Fibroblast of skin of left biceps (primary cell): ENCODE measurements around the gene SLC16A13.

Experiments
- DNase-seq, 2 experiments: peaks; one replicate each; pipeline ENCODE4 v3.0.0-alpha.2; 2013; ENCODE audit warnings: low read depth in 2 of 2

The SLC16A13 gene

DNA sequence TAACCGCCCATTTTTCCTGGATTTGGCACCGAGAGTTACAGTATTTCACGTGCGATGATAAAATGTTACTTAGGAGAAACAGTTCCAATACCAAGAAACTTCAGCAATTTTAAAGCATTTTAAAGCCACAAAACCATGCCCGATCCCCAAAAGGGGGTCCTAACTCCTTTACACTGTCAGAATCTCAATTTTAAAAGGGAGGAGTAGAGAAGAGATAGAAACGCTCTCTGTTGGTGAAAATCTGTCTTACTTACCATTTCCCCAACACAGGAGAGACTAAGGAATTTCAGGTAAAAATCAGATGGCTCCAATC, 23.9 kb upstream of the SLC16A13 start:
- no peak for DNase-seq

DNA sequence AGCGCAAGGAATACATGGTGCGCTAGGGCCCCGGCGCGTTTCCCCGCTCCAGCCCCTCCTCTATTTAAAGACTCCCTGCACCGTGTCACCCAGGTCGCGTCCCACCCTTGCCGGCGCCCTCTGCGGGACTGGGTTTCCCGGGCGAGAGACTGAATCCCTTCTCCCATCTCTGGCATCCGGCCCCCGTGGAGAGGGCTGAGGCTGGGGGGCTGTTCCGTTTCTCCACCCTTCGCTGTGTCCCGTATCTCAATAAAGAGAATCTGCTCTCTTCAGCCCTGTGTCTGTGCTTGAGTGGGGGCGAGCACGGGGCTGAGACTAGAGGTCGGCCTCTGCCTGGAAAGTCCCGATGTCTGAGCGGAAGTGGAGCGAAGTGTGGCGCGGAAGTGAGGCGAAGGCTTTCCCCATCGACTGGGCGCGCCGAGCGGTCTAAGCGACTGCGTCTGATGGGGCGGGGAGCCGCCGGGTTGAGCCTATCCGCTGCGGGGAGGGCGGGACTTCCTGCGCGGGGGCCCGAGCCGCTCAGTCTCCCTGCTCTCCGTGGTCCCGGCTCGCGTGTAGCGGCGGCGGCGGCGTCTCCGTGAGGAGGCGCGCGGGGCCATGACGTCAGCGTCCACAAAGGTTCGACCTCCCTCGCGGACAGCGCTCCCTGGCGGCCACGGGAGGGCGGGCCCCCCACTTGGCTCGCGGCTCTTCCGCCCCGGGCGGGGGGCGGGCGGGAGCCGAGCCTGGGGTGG, 21.4 kb upstream of the SLC16A13 start:
- peak; percentile 92 to 93 for DNase-seq

DNA sequence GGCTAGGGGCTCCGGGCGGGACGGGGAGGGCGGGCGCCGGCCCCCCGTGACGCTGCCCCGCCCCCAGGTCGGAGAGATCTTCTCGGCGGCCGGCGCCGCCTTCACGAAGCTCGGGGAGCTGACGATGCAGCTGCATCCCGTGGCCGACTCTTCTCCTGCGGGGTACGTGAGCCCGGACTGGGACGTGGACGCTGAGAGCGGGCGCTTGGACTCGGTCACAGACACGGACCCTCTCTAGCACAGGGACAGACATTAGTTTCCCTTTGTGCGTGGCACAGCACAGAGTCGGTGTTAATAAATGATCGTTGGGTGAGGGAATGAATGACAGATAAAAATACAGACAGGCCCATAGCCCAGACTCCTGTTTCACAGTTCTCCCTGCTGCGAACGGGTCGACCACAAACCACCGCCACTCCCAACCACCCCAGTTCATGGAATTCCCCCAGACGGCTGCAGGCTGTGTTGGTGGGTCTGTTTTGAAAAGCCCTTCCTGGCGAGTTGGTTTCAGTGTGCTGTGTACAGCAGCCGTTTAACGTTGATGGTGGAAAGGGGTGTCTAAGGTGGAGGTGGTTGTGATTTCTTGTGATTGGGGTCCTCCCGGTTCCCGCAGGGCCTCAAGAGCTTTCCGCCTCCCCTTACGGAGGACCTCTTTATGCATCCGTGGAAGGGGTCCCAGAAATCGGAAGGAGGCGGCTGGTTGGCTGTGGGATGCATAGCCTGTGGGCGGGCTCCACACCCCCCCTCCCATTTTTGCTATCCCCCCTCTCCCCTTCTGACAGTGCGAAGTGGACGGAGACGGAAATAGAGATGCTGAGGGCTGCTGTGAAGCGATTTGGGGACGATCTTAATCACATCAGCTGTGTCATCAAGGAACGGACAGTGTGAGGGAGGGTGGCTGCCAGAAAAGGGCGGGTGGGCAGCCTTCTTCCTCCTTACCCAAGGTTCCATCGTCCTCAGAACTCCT, 20.5 kb upstream of the SLC16A13 start:
- no peak for DNase-seq

GRCh38 chr17:7016418-7016817, 19.4 kb upstream of the SLC16A13 start:
- no peak for DNase-seq

DNA sequence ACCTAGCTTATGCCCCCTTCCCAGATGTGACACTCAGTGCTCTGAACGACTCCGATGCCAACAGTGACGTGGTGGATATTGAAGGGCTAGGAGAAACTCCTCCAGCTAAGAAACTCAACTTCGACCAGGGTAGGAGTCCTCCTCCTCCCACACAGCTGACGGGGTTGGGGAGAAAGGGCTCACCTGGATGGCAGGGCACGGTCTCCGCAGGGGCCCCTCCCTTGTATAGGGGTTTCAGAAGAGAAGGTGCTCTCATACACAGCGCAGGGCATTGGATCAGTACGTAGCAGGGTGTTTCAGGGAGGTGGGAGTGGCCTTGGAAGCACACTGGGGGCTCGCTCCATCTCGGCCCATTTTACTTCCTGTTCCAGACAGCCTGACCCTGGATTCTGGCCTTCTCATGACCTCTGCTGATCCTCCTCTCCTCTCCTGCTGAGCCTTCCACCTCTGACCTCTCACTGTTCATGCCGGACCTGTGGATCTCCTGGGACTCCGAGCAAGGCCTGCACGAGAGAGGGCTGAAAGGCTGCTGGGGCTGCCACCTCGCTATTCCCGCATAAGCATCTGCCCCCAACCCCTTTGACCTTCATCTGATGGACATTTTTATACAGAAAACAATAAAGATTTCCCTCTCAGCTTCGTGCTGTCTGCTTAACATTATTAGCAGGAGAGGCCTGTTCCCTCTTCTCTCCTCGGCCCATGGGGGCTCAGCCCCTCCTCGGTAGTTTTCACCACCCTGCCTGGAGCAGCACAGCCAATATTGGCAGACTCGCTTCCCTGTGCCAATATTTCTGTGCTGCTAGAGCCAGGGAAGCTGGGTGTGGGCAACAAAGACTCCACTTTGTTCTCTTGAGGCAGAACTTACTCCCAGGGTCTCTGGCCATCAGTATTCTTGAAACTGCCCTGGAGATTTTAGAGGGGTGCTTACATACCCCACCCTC, 18.7 kb upstream of the SLC16A13 start:
- DNase-seq, result no peak

GRCh38 chr17:7017827-7018200, 18.0 kb upstream of the SLC16A13 start:
- DNase-seq, result no peak

DNA sequence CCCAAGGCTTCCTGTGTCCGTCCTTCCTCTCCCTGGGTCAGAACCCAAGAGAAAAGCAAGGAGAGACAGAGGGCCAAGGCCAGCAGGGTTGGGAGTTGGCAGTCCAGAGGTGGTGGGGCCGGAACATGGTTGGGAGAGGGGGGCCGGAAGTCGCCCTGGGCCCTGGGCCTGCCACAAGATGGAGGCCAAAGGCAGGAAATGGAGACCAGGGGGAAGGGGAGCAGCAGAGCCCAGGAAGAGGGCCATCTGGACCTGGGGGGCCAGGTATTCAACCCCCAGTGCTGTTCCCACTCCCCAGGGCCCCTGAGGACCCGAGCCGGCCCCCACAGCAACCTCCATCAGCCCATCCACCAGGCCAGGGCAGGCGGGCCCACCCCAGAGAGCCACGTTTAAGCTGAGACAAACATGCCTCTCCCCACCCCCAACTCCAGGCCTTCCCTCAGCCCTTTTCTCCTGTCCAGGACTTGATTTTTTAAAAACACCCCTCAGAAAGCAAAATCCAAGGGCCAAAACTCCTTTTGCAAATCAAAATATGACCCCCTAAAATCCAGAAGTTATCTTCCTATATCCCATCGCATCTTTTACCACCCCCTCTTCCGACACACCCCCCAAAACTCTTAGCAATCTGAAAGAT, 17.4 kb upstream of the SLC16A13 start:
- no peak for DNase-seq

- no peak for DNase-seq
These were observed 16.4 kb upstream of the SLC16A13 start for GRCh38 chr17:7019367-7019766.

DNA sequence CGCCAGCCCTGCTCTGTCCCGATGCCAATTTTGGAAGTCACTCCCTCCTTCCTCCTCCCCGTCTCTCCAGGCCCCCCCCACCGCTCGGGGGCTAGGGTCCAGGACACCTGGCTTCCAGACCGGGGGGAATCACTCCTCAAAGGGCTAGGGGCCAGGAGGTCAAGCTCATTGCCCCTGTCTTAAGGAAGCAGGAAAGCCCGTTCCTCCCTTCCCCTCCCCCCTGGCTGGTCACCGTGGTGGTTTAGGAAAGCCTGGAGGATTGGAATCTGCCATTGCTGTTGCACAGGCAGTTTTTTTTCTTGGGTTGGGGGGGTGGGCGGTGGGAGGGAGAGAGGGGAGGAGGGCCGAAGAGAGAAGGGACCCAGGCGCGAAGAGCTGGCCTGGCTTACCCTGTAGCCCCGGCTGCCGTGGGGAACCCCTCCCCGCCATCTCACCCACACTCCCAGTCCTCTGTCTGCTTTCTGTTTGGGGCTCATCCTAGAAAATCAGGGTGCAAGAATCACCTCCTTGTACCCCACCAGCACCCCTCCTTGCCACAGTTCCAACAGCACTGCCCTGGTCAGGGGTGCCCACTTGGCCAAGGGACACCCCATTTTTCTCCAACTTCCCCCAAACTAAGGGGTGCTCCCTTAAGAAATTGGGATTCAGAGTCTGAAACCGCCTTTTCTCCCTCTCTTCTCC, 15.8 kb upstream of the SLC16A13 start:
- DNase-seq, result peak in 1 of 2 experiments; percentile 20

- no peak for DNase-seq
These were observed 14.7 kb upstream of the SLC16A13 start for GRCh38 chr17:7020894-7021664.

DNA sequence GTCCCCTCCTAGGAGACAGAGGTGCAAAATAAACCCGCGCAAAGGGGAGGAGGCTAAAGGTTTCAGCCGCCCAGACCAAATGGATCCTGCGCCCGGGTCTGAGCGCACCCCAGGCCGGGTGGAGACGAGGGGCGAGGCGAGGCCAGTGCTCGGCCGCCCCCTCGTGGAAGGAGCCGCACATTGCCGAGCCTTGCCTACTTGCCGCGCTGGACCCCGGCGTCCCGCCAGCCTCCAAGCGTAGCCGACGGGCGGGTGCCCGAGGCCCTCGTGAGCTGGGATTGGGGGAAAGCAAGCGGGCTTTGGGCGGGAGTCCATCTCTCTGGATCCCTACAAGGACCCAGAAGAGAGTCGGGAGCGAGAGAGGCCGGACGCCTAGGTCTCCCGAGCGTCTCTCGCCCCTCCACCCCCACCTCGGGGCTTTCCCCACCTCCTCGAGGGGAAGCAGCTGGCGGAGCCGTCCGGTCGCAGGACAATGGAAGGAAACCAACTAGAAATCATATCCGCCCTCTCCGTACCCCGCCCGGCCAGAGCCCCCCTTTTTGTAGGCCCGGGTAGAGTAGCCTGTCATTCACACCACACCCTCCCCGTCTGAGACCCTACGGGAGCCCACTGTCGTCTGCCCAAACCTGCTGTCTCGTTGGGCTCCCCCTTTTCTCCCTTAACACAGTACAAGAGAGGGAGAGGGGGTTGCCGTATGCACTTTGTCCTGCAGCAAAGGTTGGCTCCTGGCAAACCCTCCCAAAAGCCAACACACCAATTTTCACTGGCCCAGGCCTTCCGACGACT, 13.6 kb upstream of the SLC16A13 start:
- no peak for DNase-seq

GRCh38 chr17:7022781-7023571, 12.8 kb upstream of the SLC16A13 start, which contains the start of gene BCL6B:
Gene BCL6B, plus strand, starts transcription at chr17:7023050. Its CDS starts 622 bp downstream, at chr17:7023672.
- DNase-seq, result no peak

GRCh38 chr17:7023576-7024401, 12.0 kb upstream of the SLC16A13 start:
- DNase-seq, result peak in 1 of 2 experiments; percentile 45

DNA sequence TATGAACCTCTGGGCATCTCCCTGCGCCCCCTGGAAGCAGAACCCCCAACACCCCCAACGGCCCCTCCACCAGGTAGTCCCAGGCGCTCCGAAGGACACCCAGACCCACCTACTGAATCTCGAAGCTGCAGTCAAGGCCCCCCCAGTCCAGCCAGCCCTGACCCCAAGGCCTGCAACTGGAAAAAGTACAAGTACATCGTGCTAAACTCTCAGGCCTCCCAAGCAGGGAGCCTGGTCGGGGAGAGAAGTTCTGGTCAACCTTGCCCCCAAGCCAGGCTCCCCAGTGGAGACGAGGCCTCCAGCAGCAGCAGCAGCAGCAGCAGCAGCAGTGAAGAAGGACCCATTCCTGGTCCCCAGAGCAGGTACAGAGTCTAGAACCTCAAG, 11.4 kb upstream of the SLC16A13 start:
- no peak for DNase-seq

- DNase-seq, result no peak
These were observed 10.6 kb upstream of the SLC16A13 start for GRCh38 chr17:7025245-7025644.

GRCh38 chr17:7026471-7027115, 9.2 kb upstream of the SLC16A13 start:
- DNase-seq, result no peak

- DNase-seq, result no peak
These were observed 8.5 kb upstream of the SLC16A13 start for GRCh38 chr17:7027335-7027734.
